Thyroid gland (tissue), 4 donors: ENCODE results near the gene ZCCHC24. TPM values are rescaled to one million over a fixed set of nuclear protein-coding genes. Genes with fewer than 3 reads are reported as not detected.

Experiments used
- DNase-seq, 2 donors: peaks; one replicate each; pipeline ENCODE4 v3.0.0-alpha.2; 2019
- H3K27ac ChIP-seq, 3 donors: fragments of 200-600 bp; sonication (generic); 1 replicate in 2 of 3; 2 replicates in 1 of 3; pipeline ENCODE4 v1.5.1; 2016 to 2019; ENCODE audit warnings: mild to moderate bottlenecking in 1 of 3, moderate library complexity in 1 of 3
- H3K27me3 ChIP-seq: fragments of 200-600 bp; sonication (generic); one replicate; pipeline ENCODE4 v1.5.1; 2019
- H3K36me3 ChIP-seq, 2 donors: fragments of 200-600 bp; sonication (generic); one replicate each; pipeline ENCODE4 v1.5.1; 2016 to 2019
- H3K4me1 ChIP-seq, 2 donors: fragments of 200-600 bp; sonication (generic); one replicate each; pipeline ENCODE4 v1.5.1; 2017 to 2019
- H3K4me3 ChIP-seq, 3 donors: fragments of 200-600 bp; sonication (generic); replicated peaks in 1 of 3; 1 replicate in 2 of 3; 2 replicates in 1 of 3; pipeline ENCODE4 v1.5.1; 2016; ENCODE audit warnings: mild to moderate bottlenecking in 1 of 3
- H3K9me3 ChIP-seq: fragments of 200-600 bp; sonication (generic); one replicate; pipeline ENCODE4 v1.5.1; 2017
- POLR2A ChIP-seq, 2 donors: fragments of 450-650 bp; IDR thresholded peaks; one replicate each; pipeline ENCODE4 v1.6.1; 2017; ENCODE audit warnings: antibody characterized with exemption in 2 of 2, mild to moderate bottlenecking in 2 of 2, moderate library complexity in 1 of 2
- WGBS, 2 donors: methylation state at CpG; one replicate each; pipeline ENCODE4 v1.1.5; 2017; 5-methylcytosine and 5-hydroxymethylcytosine counted together
- intact Hi-C: fragments of 100-400 bp; cut with DNase I; formaldehyde crosslinking; loops from one replicate; pipeline ENCODE4 v1.15.1; 2023
- total RNA-seq, 4 donors: library from RNA; depleted of rRNA; stranded (reverse); fragments of >200 nt; gene quantifications; one replicate each; pipeline ENCODE4 v1.2.3, GENCODE V29; 2016
- TF ChIP-seq, protein P1 (sequence below), 6 experiments: fragments of 200-600 bp in 3 of 6; fragments of 450-650 bp in 3 of 6; sonication (generic) in 3 of 6; IDR thresholded peaks; one replicate each; pipeline ENCODE4 v1.5.1; 2016 to 2019; ENCODE audit warnings: antibody characterized with exemption in 6 of 6, mild to moderate bottlenecking in 2 of 6, inconsistent platforms in 1 of 6, moderate library complexity in 1 of 6

The ZCCHC24 gene
- total RNA-seq, 4 donors from 2014 or later = 25.4 to 48.8 (median 33.3) TPM

GRCh38 chr10:79346388-79347225, 98.8 kb downstream of the ZCCHC24 start:
- Histone ChIP-seq H3K27me3 (no peaks in the 10 kb centered on the region), H3K36me3 (peaks cover 16 to 17% of the 10 kb centered on the region in 2 donors), H3K27ac (peak overlapping the region in 1 of 3 donors; percentile 84), H3K4me1 (peaks cover 19 to 44% of the 10 kb centered on the region in 2 donors), H3K4me3 (no peak overlapping the region), H3K9me3 (no peaks in the 10 kb centered on the region)
- intact Hi-C loops = no loop called here
- no peak for TF ChIP-seq POLR2A (IDR thresholded peaks at IDR 0.05)
- TF ChIP-seq, protein P1, sequence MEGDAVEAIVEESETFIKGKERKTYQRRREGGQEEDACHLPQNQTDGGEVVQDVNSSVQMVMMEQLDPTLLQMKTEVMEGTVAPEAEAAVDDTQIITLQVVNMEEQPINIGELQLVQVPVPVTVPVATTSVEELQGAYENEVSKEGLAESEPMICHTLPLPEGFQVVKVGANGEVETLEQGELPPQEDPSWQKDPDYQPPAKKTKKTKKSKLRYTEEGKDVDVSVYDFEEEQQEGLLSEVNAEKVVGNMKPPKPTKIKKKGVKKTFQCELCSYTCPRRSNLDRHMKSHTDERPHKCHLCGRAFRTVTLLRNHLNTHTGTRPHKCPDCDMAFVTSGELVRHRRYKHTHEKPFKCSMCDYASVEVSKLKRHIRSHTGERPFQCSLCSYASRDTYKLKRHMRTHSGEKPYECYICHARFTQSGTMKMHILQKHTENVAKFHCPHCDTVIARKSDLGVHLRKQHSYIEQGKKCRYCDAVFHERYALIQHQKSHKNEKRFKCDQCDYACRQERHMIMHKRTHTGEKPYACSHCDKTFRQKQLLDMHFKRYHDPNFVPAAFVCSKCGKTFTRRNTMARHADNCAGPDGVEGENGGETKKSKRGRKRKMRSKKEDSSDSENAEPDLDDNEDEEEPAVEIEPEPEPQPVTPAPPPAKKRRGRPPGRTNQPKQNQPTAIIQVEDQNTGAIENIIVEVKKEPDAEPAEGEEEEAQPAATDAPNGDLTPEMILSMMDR (IDR thresholded peaks at IDR 0.05) = no peak
- DNase-seq = no peak
- WGBS, 2 donors = 60 to 65% methylated on average over 10 to 12 of the region's 12 CpGs

DNA sequence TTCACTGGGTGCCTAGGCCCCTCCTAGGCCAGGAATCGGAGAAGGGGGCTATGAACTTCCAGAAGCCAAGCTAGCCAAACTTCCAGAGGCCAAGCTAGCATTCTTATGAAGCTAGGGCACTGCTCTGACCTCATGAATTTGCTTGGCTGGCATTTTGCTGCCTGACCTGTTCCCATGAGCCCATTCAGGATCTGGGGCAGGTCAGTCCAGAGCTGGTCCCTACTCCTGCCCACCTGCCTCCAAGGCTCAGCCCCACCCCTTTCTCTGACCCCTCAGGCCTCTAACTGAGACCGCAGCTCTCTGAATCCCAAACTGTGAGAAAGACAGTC, 99.4 kb downstream of the ZCCHC24 start:
- WGBS, 2 donors = 93 to 96% methylated on average over 2 of the region's 2 CpGs
- TF ChIP-seq, protein P1 (IDR thresholded peaks at IDR 0.05) = no peak
- TF ChIP-seq POLR2A (IDR thresholded peaks at IDR 0.05) = no peak
- no peak for DNase-seq
- Histone ChIP-seq H3K9me3 (no peaks in the 10 kb centered on the region), H3K4me1 (peaks cover 19 to 44% of the 10 kb centered on the region in 2 donors), H3K27me3 (no peaks in the 10 kb centered on the region), H3K36me3 (peaks cover 13 to 15% of the 10 kb centered on the region in 2 donors), H3K4me3 (no peak overlapping the region), H3K27ac (no peak overlapping the region)
- intact Hi-C loops = no loop called here

GRCh38 chr10:79345241-79346011, 100.0 kb downstream of the ZCCHC24 start:
- Histone ChIP-seq H3K4me1 (peaks cover 19 to 44% of the 10 kb centered on the region in 2 donors), H3K27me3 (no peaks in the 10 kb centered on the region), H3K9me3 (no peaks in the 10 kb centered on the region), H3K4me3 (no peak overlapping the region), H3K36me3 (peaks cover 8 to 10% of the 10 kb centered on the region in 2 donors), H3K27ac (no peak overlapping the region)
- TF ChIP-seq, protein P1 (IDR thresholded peaks at IDR 0.05) = no peak
- no peak for TF ChIP-seq POLR2A (IDR thresholded peaks at IDR 0.05)
- DNase-seq = no peak
- WGBS, 2 donors = 87 to 90% methylated on average over 4 to 5 of the region's 5 CpGs
- intact Hi-C loops = no loop called here

DNA sequence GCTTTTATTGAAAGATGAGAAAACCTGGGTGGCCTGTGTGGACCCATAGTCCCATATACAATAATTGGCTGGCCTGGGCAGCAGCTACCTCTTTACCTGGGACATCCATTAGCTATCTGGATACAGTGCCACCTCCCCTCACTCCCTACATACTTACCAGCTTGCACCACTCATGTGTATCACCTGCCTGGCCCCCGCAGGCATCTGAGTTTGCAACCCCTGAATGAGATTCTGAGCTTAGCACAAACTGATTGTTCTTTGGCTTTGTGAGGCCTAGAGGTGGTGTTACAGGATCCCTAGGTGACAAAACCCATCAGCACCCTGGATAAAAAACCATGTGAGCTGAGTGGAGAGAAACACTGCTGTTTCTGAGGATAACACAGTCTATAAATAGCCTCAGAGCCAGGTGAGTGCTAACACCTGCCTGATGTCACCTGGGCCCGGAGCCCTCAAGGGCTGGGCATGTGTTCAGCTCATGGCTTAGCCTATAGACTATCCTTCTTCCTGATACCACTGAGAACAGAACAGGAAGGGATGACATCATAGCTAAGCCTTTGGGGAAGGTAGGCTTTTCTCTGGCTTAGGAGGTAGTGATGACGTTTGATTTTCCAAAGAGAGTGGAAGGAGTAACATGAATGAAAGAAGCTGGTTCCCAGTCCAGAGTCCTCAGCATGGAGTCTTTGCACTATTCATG, 100.8 kb downstream of the ZCCHC24 start:
- TF ChIP-seq, protein P1 (IDR thresholded peaks at IDR 0.05) = no peak
- no peak for TF ChIP-seq POLR2A (IDR thresholded peaks at IDR 0.05)
- Histone ChIP-seq H3K36me3 (peaks cover 0 to 2% of the 10 kb centered on the region in 2 donors), H3K4me1 (peaks cover 19 to 44% of the 10 kb centered on the region in 2 donors)

More for the DNA sequence above, 100.8 kb downstream of the ZCCHC24 start:
- Histone ChIP-seq H3K27me3 (no peaks in the 10 kb centered on the region), H3K9me3 (no peaks in the 10 kb centered on the region), H3K27ac (peak overlapping the region in 1 of 3 donors; percentile 24), H3K4me3 (no peak overlapping the region)
- WGBS, 2 donors = 90 to 93% methylated on average over 3 of the region's 3 CpGs
- intact Hi-C loops = no loop called here
- no peak for DNase-seq
